Right atrium auricular region (tissue), 2 donors: ENCODE data around the gene OTUD3. TPM values are rescaled to one million over a fixed set of nuclear protein-coding genes. Genes with fewer than 3 reads are reported as not detected.

Source experiments
- DNase-seq: peaks from one replicate; pipeline ENCODE4 v3.0.0-alpha.2; 2019; ENCODE audit warnings: low spot score
- H3K27ac ChIP-seq, 2 donors: fragments of 200-600 bp; sonication (generic); 1 replicate in 1 of 2; 2 replicates in 1 of 2; pipeline ENCODE4 v1.5.1; 2016 to 2019
- H3K27me3 ChIP-seq, 2 donors: fragments of 200-600 bp; sonication (generic); one replicate each; pipeline versions ENCODE4 v1.5.1 to v1.6.0; 2017 to 2019
- H3K36me3 ChIP-seq: fragments of 200-600 bp; sonication (generic); one replicate; pipeline ENCODE4 v1.5.1; 2016
- H3K4me1 ChIP-seq, 2 donors: fragments of 200-600 bp; sonication (generic); one replicate each; pipeline versions ENCODE4 v1.5.1 to v1.6.0; 2017 to 2019
- H3K4me3 ChIP-seq, 2 donors: fragments of 200-600 bp; sonication (generic); 1 replicate in 1 of 2; 2 replicates in 1 of 2; pipeline ENCODE4 v1.5.1; 2017 to 2019; ENCODE audit warnings: mild to moderate bottlenecking in 1 of 2, moderate library complexity in 1 of 2
- H3K9me3 ChIP-seq, 2 donors: fragments of 200-600 bp; sonication (generic); one replicate each; pipeline ENCODE4 v1.5.1; 2019
- CTCF ChIP-seq, 2 donors: fragments of 200-600 bp; sonication (generic); IDR thresholded peaks; one replicate each; pipeline ENCODE4 v1.5.1; 2019; ENCODE audit warnings: antibody characterized with exemption in 2 of 2
- total RNA-seq, 2 donors: library from RNA; depleted of rRNA; stranded (reverse); fragments of >200 nt; gene quantifications; one replicate each; pipeline ENCODE4 v1.1.0, GENCODE V29; 2016

The OTUD3 gene, protein sequence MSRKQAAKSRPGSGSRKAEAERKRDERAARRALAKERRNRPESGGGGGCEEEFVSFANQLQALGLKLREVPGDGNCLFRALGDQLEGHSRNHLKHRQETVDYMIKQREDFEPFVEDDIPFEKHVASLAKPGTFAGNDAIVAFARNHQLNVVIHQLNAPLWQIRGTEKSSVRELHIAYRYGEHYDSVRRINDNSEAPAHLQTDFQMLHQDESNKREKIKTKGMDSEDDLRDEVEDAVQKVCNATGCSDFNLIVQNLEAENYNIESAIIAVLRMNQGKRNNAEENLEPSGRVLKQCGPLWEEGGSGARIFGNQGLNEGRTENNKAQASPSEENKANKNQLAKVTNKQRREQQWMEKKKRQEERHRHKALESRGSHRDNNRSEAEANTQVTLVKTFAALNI
- 10 to 100 TPM in 1 of 2 donors, 1 to 10 TPM in 1; 2.4 to 31.6 TPM for total RNA-seq

GRCh38 chr1:19882111-19883071, at the start of gene OTUD3:
TSS of gene OTUD3 (plus strand) at chr1:19882395. CDS start at chr1:19882514, 119 bp downstream.
- peaks cover 0 to 22% of the 10 kb centered on the region in 2 donors for H3K4me1 ChIP-seq
- H3K27ac ChIP-seq: peak within 1 kb of the TSS; percentile 80 to 93
- TF ChIP-seq CTCF (IDR thresholded peaks at IDR 0.05): peak; percentile 85 to 94
- no peaks in the 10 kb centered on the region for H3K27me3 ChIP-seq
- no peaks in the 10 kb centered on the region for H3K9me3 ChIP-seq
- DNase-seq: peak; percentile 95
- peak within 1 kb of the TSS; percentile 79 to 85 for H3K4me3 ChIP-seq
- H3K36me3 ChIP-seq: no peaks in the 10 kb centered on the region

- no peaks in the 10 kb centered on the region for H3K36me3 ChIP-seq
- no peak overlapping the region for H3K4me3 ChIP-seq
- H3K27ac ChIP-seq: no peak overlapping the region
- H3K4me1 ChIP-seq: no peaks in the 10 kb centered on the region
- TF ChIP-seq CTCF (IDR thresholded peaks at IDR 0.05): no peak
- DNase-seq: no peak
- H3K27me3 ChIP-seq: no peaks in the 10 kb centered on the region
- peaks cover 0 to 8% of the 10 kb centered on the region in 2 donors for H3K9me3 ChIP-seq
Observed at GRCh38 chr1:19835578-19835977, 46.6 kb upstream of the OTUD3 start.

- Histone ChIP-seq H3K4me3 (no peak overlapping the region), H3K36me3 (no peaks in the 10 kb centered on the region), H3K4me1 (no peaks in the 10 kb centered on the region), H3K27me3 (no peaks in the 10 kb centered on the region), H3K27ac (no peak overlapping the region), H3K9me3 (no peaks in the 10 kb centered on the region)
- no peak for DNase-seq
- TF ChIP-seq CTCF (IDR thresholded peaks at IDR 0.05): no peak
Observed at GRCh38 chr1:19837866-19838265, 44.3 kb upstream of the OTUD3 start.

DNA sequence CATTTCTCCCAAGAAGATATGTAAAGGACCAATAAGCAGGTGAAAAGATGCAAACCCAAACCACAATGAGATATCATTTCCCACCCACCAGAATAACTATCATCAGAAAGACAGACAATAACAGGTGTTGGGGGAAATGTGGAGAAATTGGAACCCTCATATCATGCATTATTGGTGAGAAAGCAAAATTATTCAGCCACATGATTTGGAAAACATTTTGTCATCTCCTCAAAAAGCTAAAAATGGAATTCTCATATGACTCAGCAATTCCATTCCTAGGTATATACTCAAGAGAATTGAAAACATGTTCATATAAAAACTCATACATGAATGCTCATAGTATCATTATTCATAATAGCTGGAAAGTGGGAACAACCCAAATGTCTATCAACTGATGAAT, 42.0 kb upstream of the OTUD3 start:
- no peaks in the 10 kb centered on the region for H3K36me3 ChIP-seq
- H3K4me3 ChIP-seq: no peak overlapping the region
- no peaks in the 10 kb centered on the region for H3K9me3 ChIP-seq
- no peak overlapping the region for H3K27ac ChIP-seq
- no peaks in the 10 kb centered on the region for H3K4me1 ChIP-seq
- TF ChIP-seq CTCF (IDR thresholded peaks at IDR 0.05): no peak
- no peaks in the 10 kb centered on the region for H3K27me3 ChIP-seq
- no peak for DNase-seq

- H3K27ac ChIP-seq: no peak overlapping the region
- H3K9me3 ChIP-seq: no peaks in the 10 kb centered on the region
- no peak for TF ChIP-seq CTCF (IDR thresholded peaks at IDR 0.05)
- DNase-seq: no peak
- H3K4me1 ChIP-seq: no peaks in the 10 kb centered on the region
- H3K36me3 ChIP-seq: no peaks in the 10 kb centered on the region
- no peak overlapping the region for H3K4me3 ChIP-seq
- no peaks in the 10 kb centered on the region for H3K27me3 ChIP-seq
Observed at GRCh38 chr1:19844731-19845495, 37.3 kb upstream of the OTUD3 start.
